Measurements from ENCODE around the gene H2BK1.

The H2BK1 gene

GRCh38 chr7:151244841-151245346 is 34.6 kb upstream of the H2BK1 start:
- no peak for DNase-seq

- no peak for DNase-seq
Measured at GRCh38 chr7:151244196-151244840, 34.0 kb upstream of the H2BK1 start.

- no peak for DNase-seq
Measured at GRCh38 chr7:151243408-151244195, 33.3 kb upstream of the H2BK1 start.

- DNase-seq, result no peak
Measured at GRCh38 chr7:151243045-151243349, 32.7 kb upstream of the H2BK1 start.

- no peak for DNase-seq
Measured at GRCh38 chr7:151242159-151243044, 32.1 kb upstream of the H2BK1 start.

GRCh38 chr7:151241755-151242096 is 31.4 kb upstream of the H2BK1 start:
- no peak for DNase-seq

- DNase-seq, result no peak
Measured at GRCh38 chr7:151240942-151241754, 30.9 kb upstream of the H2BK1 start.

GRCh38 chr7:151240536-151240935 is 30.2 kb upstream of the H2BK1 start:
- DNase-seq, result no peak

GRCh38 chr7:151239837-151240459 is 29.7 kb upstream of the H2BK1 start:
- DNase-seq, result no peak

- no peak for DNase-seq
Measured at GRCh38 chr7:151238924-151239836, 28.9 kb upstream of the H2BK1 start.

GRCh38 chr7:151238190-151238810 is 28.0 kb upstream of the H2BK1 start:
- DNase-seq, result no peak

- no peak for DNase-seq
Measured at GRCh38 chr7:151237244-151238189, 27.2 kb upstream of the H2BK1 start.

GRCh38 chr7:151236406-151236805 is 26.1 kb upstream of the H2BK1 start:
- no peak for DNase-seq

- no peak for DNase-seq
Measured at GRCh38 chr7:151235091-151235787, 25.0 kb upstream of the H2BK1 start.

- DNase-seq, result no peak
Measured at GRCh38 chr7:151233804-151234203, 23.5 kb upstream of the H2BK1 start.

- peak; percentile 51 for DNase-seq
Measured at GRCh38 chr7:151232917-151233701, 22.8 kb upstream of the H2BK1 start.

- peak; percentile 61 for DNase-seq
Measured at GRCh38 chr7:151232091-151232916, 22.0 kb upstream of the H2BK1 start, which contains the start of gene CHPF2. Gene CHPF2, plus strand, starts transcription at chr7:151232483. Its CDS starts 1,529 bp downstream, at chr7:151234012.
